ENCODE results near the gene SLC22A23. TPM values are rescaled to one million over a fixed set of nuclear protein-coding genes. Genes with fewer than 3 reads are reported as not detected.

SLC22A23 gene
- total and polyA plus RNA-seq, 2 of the 4 experiments (the other 2 are of a cell fraction), result 0.72 to 1.6 TPM

GRCh38 chr6:3276174-3277167 is 180.4 kb downstream of the SLC22A23 start:
- no peaks in the 10 kb centered on the region for H3K9me3 ChIP-seq (ENCODE audit: control insufficient read depth, insufficient read depth, low read length)
- no peak overlapping the region for H4K8ac ChIP-seq (ENCODE audit: low read depth in 2 of 2, low read length in 2 of 2)
- H3K27me3 ChIP-seq (ENCODE audit: control insufficient read depth, insufficient read depth, low read length), result no peaks in the 10 kb centered on the region
- H4K5ac ChIP-seq (ENCODE audit: low read depth, low read length), result no peak overlapping the region
- no peak overlapping the region for H2BK20ac ChIP-seq (ENCODE audit: low read depth, low read length)
- H2AFZ ChIP-seq (replicated peaks; ENCODE audit: low read length, poor library complexity), result no peak overlapping the region
- in situ Hi-C loops (cut with MboI; ENCODE audit: low sequenced_read_pairs) (no loop called here), dilution Hi-C loops (cut with HindIII; ENCODE audit: low sequenced_read_pairs, unreplicated experiment) (no loop called here), intact Hi-C loops (cut with micrococcal nuclease) (loop anchor here (5.0 kb wide), 1 partner anchor 716 kb away; no protein-coding TSS in a partner anchor)
- H4K91ac ChIP-seq (ENCODE audit: insufficient read depth, low read depth, low read length), result no peak overlapping the region
- peaks cover 5% of the 10 kb centered on the region for H3K4me1 ChIP-seq (ENCODE audit: control insufficient read depth, insufficient read depth, low read length)
- H3K4ac ChIP-seq (ENCODE audit: low read depth, low read length), result no peak overlapping the region
- H3K23ac ChIP-seq (ENCODE audit: low read depth, low read length), result no peak overlapping the region
- TF ChIP-seq NFE2L2 (IDR thresholded peaks at IDR 0.05; ENCODE audit: low read depth, low read length), result no peak
- TF ChIP-seq CTCF (conservative IDR thresholded peaks at IDR 0.05; ENCODE audit: low read depth, low read length), result no peak
- TF ChIP-seq POLR2A (IDR thresholded peaks at IDR 0.05; ENCODE audit: low read depth, low read length), result no peak
- no peak overlapping the region for H3K4me2 ChIP-seq (ENCODE audit: low read depth, low read length)
- ATAC-seq (ENCODE audit: low read depth) (no peak), DNase-seq (no peak)
- no peak overlapping the region for H3K56ac ChIP-seq (ENCODE audit: extremely low read depth, insufficient read depth, low read length)
- H3K14ac ChIP-seq (replicated peaks; ENCODE audit: low read depth, low read length), result no peak overlapping the region
- H4K20me1 ChIP-seq (ENCODE audit: insufficient read depth, low read length), result peaks cover 12% of the 10 kb centered on the region; the same call in 1 of the 2 replicates
- no peak overlapping the region for H3K18ac ChIP-seq (ENCODE audit: low read depth, low read length)
- H3K36me3 ChIP-seq (ENCODE audit: control insufficient read depth, insufficient read depth, low read length), result peaks cover 14% of the 10 kb centered on the region
- H2BK120ac ChIP-seq (ENCODE audit: low read depth, low read length), result no peak overlapping the region
- H2BK15ac ChIP-seq (ENCODE audit: low read depth, low read length), result no peak overlapping the region
- no peak overlapping the region for H3K4me3 ChIP-seq (ENCODE audit: insufficient read depth, low read depth, low read length)
- no peak overlapping the region for H3K27ac ChIP-seq (ENCODE audit: insufficient read depth, low read length)
- H3K9me1 ChIP-seq (ENCODE audit: insufficient read depth, low read length), result no peaks in the 10 kb centered on the region
- no TSS peak for BruUV-seq (replicated peaks)
- no peak overlapping the region for H2AK5ac ChIP-seq (ENCODE audit: low read depth, low read length)
- H2BK5ac ChIP-seq (ENCODE audit: low read depth, low read length, poor library complexity, severe bottlenecking), result no peak overlapping the region
- whole genome bisulfite sequencing, 2 experiments (ENCODE audit: extremely low coverage in 2 of 2, insufficient read length in 1 of 2), result 87% methylated on average over 10 of the region's 20 CpGs; no CpG with 5 or more reads in 1 of the 2 experiments
- ChIA-PET POLR2A (ENCODE audit: unreplicated experiment) (no interaction called here), CTCF (interaction anchor here (0.9 kb wide), 1 partner anchor 15 kb away, joined by 3 read pairs; no protein-coding TSS in a partner anchor)
- H3K79me1 ChIP-seq (ENCODE audit: low read depth in 1 of 2, low read length in 2 of 2), result peaks cover 0 to 2% of the 10 kb centered on the region in 2 experiments; a peak in 1 of 4 replicates
- H2AK9ac ChIP-seq (replicated peaks; ENCODE audit: low read depth, low read length, poor library complexity), result no peak overlapping the region
- H3K9ac ChIP-seq (ENCODE audit: low read depth, low read length), result no peak overlapping the region
